Measurements from ENCODE around the gene KCNG3. TPM values are rescaled to one million over a fixed set of nuclear protein-coding genes. Genes with fewer than 3 reads are reported as not detected.

Gene KCNG3
- total and polyA plus RNA-seq, 2 of the 13 experiments (the other 11 are each of a cell fraction or from before 2014, with no cell fraction given) = 2.8 to 4.8 TPM

GRCh38 chr2:42504364-42505230 is 10.8 kb upstream of the KCNG3 start (continued):
- TF ChIP-seq ZNF280B (CRISPR knock-in tag; IDR thresholded peaks at IDR 0.05; ENCODE audit: borderline replicate concordance) = 0 out of 2 replicates have a peak, but pooled peaks have one; percentile 41
- no peak; the same call in 1 of the 2 replicates for TF ChIP-seq ZNF777 (CRISPR knock-in tag; IDR thresholded peaks at IDR 0.05)
- TF ChIP-seq TIGD3 (CRISPR knock-in tag; IDR thresholded peaks at IDR 0.05; ENCODE audit: borderline replicate concordance) = no peak
- TF ChIP-seq ZMAT3 (CRISPR knock-in tag; conservative IDR thresholded peaks at IDR 0.05) = peak; percentile 89
- no peak for TF ChIP-seq HNRNPK (IDR thresholded peaks at IDR 0.05; ENCODE audit: low read depth, low read length, poor library complexity, severe bottlenecking)
- TF ChIP-seq NFRKB (IDR thresholded peaks at IDR 0.05) = no peak
- no peak for TF ChIP-seq TMF1 (CRISPR knock-in tag; IDR thresholded peaks at IDR 0.05; ENCODE audit: low read depth)
- TF ChIP-seq THAP9 (CRISPR knock-in tag; IDR thresholded peaks at IDR 0.05; ENCODE audit: borderline replicate concordance) = no peak; the same call in 1 of the 2 replicates
- peak; percentile 91; the same call in 1 of the 2 replicates for TF ChIP-seq NCOR1 (IDR thresholded peaks at IDR 0.05; ENCODE audit: borderline replicate concordance, low read length)
- peak; percentile 78 for TF ChIP-seq SAP130 (CRISPR knock-in tag; IDR thresholded peaks at IDR 0.05; ENCODE audit: low read depth)
- TF ChIP-seq FOXM1 (CRISPR knock-in tag; IDR thresholded peaks at IDR 0.05) = no peak
- TF ChIP-seq MED1 (CRISPR knock-in tag; IDR thresholded peaks at IDR 0.05) = peak; percentile 87
- TF ChIP-seq, protein P1, sequence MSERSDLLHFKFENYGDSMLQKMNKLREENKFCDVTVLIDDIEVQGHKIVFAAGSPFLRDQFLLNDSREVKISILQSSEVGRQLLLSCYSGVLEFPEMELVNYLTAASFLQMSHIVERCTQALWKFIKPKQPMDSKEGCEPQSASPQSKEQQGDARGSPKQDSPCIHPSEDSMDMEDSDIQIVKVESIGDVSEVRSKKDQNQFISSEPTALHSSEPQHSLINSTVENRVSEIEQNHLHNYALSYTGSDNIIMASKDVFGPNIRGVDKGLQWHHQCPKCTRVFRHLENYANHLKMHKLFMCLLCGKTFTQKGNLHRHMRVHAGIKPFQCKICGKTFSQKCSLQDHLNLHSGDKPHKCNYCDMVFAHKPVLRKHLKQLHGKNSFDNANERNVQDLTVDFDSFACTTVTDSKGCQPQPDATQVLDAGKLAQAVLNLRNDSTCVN (CRISPR knock-in tag; IDR thresholded peaks at IDR 0.05; ENCODE audit: borderline replicate concordance) = no peak; the same call in none of the 2 replicates
- TF ChIP-seq SNAPC5 (CRISPR knock-in tag; IDR thresholded peaks at IDR 0.05; ENCODE audit: borderline replicate concordance) = peak; percentile 19; the same call in 1 of the 2 replicates
- peak; percentile 28; the same call in 1 of the 2 replicates for TF ChIP-seq ETV5 (CRISPR knock-in tag; IDR thresholded peaks at IDR 0.05; ENCODE audit: borderline replicate concordance)
- TF ChIP-seq KMT2A (CRISPR knock-in tag; IDR thresholded peaks at IDR 0.05) = no peak
- TF ChIP-seq CEBPG (CRISPR knock-in tag; IDR thresholded peaks at IDR 0.05) = peak; percentile 63
- TF ChIP-seq ZNF629 (CRISPR knock-in tag; conservative IDR thresholded peaks at IDR 0.05) = peak; percentile 99
- no peak for TF ChIP-seq SRSF4 (IDR thresholded peaks at IDR 0.05; ENCODE audit: low read depth, low read length, poor library complexity, severe bottlenecking)
- no peak for TF ChIP-seq NCOA1 (CRISPR knock-in tag; IDR thresholded peaks at IDR 0.05)
- TF ChIP-seq, protein P2, sequence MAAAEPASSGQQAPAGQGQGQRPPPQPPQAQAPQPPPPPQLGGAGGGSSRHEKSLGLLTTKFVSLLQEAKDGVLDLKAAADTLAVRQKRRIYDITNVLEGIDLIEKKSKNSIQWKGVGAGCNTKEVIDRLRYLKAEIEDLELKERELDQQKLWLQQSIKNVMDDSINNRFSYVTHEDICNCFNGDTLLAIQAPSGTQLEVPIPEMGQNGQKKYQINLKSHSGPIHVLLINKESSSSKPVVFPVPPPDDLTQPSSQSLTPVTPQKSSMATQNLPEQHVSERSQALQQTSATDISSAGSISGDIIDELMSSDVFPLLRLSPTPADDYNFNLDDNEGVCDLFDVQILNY (CRISPR knock-in tag; conservative IDR thresholded peaks at IDR 0.05) = no peak
